GM21528 (cell line): ENCODE measurements around the gene GREB1.

Experiments used
- ATAC-seq: cut with Tn5 transposase; IDR thresholded peaks from one replicate; pipeline ENCODE4 v1.9.1; 2021; ENCODE audit warnings: mild to moderate bottlenecking, moderate library complexity; ENCODE audit not compliant: unreplicated experiment, low FRiP score

GREB1 gene

DNA sequence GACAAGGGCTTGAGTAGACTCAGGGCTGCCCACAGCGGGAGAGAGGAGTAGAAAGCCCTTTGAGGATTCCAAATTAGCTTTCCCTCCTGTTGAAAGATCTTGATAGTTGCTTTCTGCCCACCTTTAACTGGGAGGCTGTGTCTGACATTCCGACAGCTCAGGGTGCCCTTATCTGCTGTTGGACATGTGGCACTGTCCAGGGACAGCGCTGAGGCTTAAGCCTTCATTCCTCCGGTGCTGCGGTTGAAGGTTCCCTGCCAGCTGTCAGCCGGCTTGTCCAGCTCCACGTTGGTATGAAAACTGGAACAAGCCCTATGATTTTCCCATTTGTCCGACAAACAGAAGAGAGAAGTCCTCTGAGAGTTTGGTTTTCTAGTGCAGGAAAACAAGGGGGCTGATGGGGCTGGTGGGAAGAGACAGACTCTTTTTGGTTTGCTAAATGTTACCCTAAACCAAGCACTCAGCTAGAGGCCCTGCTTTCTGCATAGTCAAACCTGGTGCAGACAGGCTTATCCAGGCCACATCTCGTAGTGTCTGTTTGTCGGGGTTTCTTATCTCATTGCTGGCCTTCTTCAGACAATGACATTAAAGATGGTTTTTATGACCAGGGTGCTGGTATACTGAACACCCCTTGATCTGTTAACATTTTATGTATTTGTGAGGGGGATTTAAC lies 24.5 kb downstream of the GREB1 start:
- ATAC-seq, result no peak

DNA sequence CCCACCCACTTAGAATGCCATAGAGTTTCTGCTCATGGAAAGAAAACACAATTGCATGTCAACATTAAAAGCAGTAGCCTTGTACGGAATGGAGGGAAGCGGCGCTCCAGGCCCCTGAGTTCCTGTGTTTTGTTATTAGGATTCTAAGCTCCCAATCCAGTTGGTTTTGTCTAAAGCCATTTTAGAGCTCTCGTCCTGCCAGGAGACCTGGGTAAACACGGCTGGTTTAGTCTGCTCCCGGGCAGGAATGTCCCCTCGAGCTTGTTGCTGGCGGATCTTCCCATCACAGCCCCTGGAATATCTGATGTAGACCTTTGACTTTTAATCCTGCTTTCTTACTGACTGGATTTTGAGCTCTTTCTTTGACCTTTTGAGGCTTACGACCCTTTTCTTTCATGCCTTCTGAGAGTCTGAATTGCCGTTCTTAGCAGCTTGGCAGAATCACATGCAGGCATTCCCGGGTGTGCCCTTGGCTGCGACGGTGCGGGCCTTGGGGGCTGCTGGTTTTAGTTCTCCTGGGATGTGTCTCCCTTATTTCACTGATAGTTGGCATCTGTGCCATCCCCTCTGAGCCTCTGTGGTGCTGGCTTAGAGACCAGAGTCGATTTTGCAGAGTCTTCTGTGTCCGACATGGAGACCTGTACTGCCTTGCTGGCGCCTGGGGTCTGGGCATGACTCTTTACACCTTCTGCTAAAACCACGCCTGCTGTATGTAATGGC lies 25.4 kb downstream of the GREB1 start:
- no peak for ATAC-seq

DNA sequence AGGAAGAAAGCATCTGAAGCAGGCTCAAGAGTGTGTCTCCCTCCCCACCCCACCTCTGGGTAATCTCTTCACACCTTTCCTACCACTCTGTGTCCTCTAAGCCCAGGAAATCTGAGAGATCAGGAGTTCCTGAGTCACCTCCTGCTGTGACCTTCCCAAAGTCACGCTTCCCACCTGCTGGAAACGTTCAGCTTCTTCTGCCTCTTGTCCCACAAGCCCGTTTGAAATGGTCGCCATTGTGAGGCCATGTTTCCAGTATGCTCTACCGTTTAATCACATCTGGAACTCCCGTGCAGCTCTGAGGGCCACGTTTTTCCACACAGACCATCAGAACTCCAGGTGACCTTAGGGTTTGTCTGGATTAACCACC lies 25.9 kb downstream of the GREB1 start:
- ATAC-seq, result no peak

DNA sequence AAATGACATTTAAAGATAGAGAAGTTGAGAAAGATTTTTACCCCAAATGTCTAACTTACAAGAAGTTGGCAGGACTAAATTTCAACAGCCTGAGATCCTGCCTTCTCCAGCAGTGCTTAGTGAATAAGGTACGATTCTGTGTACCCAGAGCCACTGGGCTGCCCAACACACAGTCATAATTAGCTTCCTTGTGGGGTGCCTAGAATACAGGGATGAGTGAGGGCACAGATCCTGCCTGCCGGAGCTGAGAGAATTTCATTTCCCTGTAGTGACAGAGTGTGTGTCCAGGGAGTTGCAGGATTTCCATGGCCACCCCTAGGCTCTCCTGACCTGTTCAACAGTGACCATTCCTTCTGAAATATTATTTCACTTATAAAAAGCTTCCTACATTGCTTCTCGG lies 27.0 kb downstream of the GREB1 start:
- ATAC-seq, result no peak

DNA sequence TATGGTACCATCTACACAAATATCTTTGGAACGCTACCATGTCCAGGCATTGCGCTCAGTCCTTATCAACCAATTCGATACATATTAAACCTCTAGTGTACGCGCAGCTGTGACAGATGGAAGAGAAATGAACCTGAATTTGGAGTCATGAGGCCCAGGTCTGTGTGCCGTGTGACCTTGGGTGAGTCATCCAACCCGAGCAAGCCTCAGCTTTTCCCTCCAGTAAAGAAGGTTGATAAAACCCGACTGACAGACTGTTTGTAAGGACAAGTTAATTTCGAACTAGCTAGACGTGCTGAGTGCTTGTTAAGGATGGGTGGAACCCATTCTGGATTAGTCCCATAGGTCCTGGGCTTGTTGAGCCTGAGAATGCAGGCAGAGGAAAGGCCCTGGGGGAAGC lies 28.2 kb downstream of the GREB1 start:
- no peak for ATAC-seq

DNA sequence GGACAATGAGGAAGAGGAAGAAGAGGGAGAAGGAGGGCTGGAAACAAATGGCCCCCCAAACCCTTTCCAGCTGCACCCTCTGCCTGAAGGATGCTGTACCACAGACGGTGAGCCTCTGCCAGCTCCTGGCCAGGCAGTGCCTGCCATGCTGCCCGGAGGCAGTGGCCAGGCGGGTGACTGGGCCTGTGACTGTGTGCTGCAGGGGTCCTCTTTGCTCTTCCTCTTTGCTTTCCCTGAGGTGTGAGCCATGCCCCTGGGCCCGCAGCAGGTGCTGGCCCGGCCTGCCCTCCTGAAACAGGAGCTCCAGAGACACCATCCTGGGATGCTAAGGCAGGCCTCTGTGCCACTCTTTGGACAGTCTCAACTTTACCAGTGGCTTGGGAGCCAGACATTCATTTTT lies 28.6 kb downstream of the GREB1 start:
- ATAC-seq, result no peak

DNA sequence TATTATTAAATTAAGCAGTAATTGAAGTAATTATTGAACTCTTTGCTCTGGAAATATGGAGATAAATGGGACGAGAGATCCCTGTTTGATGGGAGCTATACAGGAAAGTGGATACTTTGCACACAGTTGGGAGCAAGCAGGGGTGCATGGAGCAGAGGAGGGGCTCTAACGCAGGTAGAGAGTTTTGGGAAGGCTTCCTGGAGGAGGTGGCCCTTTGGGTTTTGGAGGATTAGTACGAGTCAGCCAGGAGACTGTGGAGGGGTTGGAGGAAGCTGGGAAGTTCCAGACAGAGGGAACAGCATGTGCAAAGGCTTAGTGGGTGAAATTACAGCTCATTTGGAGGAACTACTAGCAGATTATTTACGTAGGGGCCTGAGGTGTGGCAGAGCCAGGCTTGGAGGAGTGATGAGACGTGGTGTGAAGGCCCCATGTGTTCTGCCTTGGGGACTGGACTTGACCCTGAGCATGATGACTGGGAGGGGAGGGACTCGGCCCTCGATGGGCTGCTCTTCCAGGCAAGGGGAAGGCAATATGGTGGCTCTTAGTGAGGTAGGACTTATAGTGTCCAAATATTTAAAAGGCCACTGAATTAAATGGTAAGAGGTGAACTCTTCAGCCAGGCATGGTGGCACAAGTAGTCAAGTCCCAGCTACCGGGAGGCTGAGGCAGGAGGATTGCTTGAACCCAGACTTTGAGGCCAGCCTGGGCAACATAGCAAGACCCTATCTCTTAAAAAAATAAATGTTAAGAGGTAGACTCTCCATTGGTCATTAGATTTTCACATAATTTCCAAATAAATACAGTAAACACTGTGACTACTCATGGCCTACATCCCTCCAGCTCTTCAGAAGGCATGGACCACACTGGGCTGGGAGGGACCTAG lies 30.2 kb downstream of the GREB1 start:
- ATAC-seq, result no peak

DNA sequence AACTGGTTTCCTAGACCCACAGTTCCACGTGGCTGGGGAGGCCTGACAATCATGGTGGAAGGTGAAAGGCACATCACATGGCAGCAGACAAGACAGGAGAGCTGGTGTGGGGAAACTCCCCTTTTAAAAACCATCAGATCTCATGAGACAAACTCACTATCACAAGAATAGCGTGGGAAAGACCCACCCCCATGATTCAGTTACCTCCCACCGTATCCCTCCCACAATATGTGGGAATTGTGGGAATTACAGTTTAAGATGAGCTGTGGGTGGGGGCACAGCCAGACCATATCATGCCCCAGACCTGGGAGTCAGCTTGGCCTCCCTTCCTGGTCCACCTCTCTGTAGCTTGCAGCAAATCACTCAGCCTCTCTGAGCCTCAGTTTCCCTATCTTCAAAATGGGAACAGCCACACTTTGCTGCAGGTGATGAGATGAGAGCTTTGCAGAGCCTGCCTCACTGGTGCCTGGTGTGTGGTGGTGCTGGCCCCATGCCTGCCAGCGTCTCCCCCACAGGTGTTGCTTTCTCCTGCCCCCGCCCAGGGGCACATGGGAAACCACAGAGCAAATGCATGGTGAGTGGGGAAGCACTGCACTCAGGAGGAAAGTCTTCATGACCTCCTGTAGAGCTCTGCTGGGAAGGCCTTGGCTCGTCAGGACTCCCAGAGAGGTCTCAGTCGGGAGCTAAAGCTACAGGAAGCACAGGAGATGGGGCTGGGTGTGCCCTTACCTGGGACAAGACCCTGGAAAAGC lies 31.1 kb downstream of the GREB1 start:
- ATAC-seq, result no peak

DNA sequence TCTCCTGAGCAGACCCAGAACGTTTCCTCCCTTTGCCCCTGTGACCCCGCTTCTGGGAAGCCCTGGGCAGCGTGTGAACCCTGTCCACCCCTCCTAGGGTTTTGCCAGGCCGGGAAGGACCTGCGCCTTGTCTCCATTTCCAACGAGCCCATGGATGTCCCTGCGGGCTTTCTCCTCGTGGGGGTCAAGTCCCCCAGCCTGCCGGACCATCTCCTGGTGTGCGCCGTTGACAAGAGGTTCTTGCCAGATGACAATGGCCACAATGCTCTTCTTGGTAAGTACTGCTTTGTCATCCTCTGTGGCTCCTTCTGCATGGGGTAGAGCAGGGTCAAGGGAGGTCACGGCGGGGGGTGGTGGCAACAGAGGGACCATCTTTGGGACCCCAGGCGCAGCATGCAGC lies 32.5 kb downstream of the GREB1 start:
- no peak for ATAC-seq

DNA sequence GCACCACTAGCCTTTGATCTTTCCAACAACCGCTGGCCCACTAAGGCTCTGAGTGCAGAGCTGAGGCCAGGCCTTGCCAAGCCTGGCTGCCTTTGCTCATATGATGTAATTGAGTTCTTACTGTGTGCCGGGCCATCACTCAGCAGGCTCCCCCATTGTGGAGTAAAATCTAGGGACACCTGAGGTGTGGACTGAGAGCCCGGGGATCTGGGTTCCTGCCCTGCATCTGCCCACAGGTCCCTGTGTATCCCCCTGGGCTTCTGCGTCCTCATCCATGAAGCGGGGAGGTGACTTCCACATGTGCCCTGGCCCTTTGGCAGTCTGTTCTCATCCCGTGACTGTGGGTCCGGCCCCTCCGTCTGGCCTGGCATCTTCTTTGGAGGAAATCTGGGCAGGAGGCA lies 33.8 kb downstream of the GREB1 start:
- no peak for ATAC-seq

DNA sequence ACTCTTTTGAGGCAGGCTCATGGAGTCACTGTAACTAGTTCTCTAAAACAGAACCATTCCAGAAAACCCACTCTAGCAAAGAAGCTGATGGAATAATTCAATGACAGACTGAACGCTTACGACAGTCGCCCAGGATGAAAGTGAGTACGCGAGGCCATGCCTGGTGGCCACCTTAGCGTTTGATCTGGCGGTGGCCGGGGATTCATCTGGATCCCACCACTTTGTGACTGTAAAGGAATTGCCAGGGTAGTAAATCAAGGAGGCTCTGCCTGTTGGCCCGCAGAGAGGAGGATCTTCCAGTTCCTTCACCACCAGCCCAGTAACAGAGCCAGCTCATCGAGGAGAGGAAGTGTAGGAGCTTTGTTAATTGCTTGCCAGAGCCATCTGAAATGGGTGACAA lies 34.6 kb downstream of the GREB1 start:
- ATAC-seq, result no peak

DNA sequence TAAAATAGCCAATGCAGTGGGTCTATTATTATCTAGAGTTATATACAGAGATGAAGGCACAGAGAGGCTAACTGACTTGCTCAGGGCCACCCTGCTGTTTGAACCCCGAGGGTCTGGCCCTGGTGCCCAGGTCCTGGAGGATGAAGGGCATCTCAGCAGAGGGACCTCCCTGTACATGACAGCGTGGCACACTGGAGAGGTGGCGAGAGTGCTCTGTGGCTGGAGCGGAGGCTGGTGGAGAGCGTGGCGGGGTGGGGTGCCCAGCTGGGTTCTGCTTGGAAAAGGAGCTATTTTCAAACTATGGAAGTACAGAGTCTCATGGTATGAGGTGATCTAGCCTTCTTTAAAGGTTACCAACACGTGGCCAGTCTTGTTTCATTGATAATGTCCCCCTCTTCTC lies 35.8 kb downstream of the GREB1 start:
- no peak for ATAC-seq

DNA sequence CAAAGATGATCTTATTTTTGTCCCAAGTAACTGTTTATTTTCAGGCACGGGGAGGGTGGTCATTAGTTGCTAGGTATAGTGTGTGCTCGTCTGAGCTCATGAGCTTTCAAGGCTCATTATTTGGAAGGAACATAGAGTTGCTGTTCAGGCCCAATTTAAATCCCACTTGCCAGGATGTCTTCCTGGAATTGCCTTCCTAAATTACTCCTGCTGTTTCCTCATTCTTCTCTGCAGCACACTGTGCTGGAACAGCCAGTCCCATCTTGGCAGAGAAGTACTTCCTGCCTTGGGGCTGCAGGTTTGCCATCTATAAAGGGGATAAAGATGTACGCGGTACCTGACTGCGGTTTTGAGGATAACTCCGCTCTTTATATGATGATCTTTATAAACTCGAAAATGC lies 37.3 kb downstream of the GREB1 start:
- ATAC-seq, result no peak

DNA sequence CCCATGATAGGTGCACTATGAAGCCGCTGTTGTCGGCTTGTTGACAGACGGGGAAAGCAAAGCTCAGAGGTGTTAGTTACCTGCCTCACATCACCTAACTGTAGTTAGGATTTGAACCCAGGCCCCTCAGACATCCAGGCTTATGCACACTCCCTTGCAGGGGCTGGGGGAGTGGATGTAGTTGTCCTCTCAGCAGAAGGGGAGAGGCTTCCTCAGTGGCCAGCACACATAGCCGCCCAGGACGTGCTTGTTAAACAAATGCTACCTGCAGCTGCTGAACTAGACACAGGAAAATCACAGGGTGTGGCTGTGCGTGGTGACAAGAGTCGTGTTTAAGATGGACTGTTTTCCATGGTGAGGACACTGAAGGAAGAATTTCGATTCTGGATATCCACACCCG lies 39.2 kb downstream of the GREB1 start:
- ATAC-seq, result no peak

DNA sequence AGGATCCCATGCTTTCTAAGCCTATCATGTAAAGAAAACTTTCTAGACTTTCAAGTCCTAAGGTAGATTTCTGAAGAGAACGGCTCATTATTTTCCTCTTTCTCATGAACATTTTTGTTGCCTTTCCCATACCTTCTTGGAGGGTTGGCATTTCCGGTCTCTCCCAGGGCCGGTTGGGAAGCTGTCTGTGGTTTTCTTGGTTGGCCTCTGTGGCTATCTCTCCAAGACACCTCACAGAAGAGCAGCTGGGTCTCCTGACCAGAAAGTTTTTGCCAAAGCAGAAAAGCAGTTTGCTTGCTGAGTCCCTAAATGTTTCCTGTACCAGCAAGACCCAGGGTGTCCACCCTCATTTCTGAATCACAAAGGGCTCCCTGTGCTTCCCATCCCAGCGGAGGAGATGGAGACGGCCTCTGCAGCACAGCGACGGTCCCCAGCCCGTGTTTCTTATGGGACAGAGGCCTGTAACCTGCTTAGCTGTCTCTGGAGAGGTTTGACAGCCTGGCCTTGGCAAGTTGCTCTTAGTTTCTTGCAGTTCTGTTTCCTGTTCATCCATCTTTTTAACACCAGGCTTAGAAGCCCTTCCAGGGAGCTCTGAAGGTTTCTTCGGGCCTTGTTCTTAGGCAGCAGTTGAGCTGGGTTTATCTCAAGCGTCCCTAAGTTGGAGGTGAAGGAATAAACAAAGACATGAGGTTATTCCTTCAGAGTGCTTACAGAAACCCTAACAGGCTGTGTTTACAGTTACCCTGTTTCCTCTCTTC lies 39.8 kb downstream of the GREB1 start:
- no peak for ATAC-seq

DNA sequence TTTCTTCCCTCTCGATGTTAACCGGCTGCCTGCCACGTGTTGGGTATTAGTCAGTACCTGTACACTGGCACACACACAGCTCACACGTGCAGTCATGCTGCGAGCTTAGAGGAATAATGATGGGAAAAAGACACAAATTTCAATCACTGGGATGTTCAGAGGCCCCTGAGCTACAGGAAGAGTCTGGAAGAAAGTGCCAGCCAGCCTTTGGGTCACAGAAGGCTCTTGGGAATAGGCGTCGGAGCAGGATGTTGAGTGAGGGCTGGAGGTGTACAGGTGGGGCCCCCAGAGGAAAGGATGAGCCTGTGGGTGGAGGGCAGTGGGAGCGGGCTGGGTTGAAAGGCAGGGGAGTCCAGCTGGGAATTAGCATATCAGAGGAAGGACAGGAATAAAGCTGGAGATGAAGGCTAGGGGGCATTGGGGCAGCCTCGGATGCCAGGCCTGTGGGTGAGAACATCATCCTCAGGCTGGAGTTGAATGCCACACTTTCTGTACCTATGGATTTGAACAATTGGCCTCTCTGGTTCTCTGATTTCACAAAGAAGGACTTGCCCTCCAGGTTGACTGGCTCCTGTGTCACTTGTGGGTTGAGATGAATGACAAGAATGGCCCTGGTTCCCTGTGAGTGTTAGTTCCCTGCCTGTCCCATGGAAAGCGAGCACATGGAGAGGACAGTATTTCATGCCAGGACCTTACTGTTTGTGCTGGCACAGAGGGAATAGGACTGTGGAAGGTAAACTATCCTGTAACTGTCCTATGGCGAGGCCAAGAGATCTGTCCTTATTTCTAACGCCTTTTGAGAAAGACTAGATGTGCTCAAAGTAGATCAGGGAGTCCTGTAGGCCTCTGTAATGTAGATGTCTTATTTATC lies 40.6 kb downstream of the GREB1 start:
- ATAC-seq, result no peak

DNA sequence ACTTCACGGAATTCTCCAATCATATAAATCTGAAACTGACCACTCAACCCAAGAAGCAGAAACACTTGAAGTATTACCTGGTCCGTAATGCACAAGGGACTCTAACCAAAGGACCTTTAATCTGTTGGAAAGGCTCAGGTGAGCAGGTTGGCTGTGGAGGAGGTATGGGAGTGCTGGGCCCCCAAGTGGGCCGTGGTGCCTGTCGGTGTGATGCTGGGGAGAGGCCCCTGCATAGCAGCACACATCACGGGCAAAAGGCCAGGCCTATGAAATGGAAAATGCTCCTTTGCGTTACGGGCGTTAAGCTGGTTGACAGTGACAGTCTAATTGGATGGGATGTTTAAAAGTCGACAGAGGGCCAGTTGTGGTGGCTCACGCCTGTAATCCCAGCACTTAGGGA lies 42.6 kb downstream of the GREB1 start:
- ATAC-seq, result no peak

DNA sequence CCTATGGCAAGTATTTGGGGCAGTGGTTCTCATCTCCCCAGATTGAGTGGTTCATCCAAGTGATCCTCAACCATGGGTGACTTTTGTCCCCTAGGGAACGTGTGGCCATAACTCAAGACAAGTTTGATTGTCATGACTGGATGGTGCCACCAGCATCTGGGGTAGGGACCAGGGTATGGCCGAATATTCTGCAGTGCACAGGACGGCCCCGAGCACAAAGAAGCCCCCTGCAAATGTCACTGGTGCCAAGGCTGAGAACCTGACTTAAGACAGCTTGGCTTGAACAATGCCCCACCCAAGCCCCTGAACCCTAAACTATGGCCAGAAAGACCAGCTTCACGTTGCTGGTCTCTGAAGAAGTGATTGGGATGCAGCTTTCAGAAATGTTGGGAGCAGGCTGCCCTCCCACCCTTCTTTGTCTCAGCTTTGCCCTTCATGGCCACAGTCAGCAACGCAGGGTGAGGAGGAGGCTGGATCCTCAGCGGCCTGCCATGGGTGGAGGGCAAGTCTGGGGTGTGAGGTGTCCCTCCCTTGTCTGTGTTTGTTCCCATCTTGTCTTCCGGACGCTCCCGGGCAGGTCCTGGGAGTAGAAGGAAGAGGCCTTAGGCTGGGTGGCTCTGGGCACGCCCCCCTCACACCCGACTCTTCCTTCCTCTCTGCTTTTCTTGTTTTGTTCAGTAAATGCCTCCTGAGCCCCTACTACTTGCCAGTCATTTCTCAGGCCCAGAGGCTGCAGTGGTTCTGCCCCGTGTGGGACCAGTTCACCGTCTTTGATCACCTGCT lies 43.4 kb downstream of the GREB1 start:
- no peak for ATAC-seq
